Measurements from ENCODE around the gene CMTM8.

The CMTM8 gene

DNA sequence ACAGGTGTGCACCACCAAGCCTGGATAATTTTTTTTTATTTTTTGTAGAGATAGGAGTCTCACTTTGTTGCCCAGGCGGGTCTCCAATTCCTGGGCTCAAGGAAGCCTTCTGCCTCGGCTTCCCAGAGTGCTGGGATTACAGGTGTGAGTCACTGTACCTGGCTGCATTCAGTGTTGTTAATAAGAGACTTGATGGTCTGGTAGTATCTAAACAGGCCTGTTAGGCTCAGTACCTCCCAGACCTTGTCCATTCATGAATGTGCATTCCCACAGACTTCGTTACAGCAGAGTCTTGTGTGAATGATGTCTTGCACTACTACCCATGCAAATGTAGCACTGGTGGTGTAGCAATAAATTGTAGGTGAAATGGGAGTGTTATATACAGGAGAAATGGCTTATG, 17.7 kb downstream of the CMTM8 start:
- Histone ChIP-seq H3K27ac (no peak overlapping the region), H3K4me3 (no peak overlapping the region), H4K20me1 (no peaks in the 10 kb centered on the region), H3K27me3 (no peaks in the 10 kb centered on the region), H3K4me2 (no peak overlapping the region), H3K4me1 (no peaks in the 10 kb centered on the region), H3K9ac (no peak overlapping the region), H3K9me3 (replicated peaks in 1 of 11) (peaks cover 59 to 99% (median 95%) of the 10 kb centered on the region in 11 experiments), H3K36me3 (peaks cover 13 to 97% (median 61%) of the 10 kb centered on the region in 11 experiments; a peak in 20 of 22 replicates)
- TF ChIP-seq Cebpa-rat (IDR thresholded peaks at IDR 0.05): no peak

DNA sequence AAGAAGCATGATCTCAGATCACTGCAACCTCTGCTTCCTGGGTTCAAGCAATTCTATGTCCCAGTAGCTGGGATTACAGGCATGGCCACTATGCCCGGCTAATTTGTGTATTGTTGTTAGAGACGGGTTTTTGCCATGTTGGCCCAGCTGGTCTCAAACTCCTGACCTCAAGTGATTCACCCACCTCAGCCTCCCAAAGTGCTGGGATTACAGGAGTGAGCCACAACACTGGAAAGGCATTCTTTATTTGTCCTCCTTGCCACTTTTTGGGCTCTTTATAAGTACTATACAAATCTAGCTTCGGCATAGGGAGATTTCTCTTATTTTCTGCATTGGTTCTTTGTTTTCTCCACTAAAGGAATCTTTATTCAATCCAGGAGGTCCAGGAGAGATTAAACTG, 18.6 kb downstream of the CMTM8 start:
- Histone ChIP-seq H3K36me3 (peaks cover 13 to 97% (median 68%) of the 10 kb centered on the region in 11 experiments; a peak in 20 of 22 replicates), H4K20me1 (0 out of 22 replicates have a peak, but pooled peaks cover 0 to 2% (median 0%) of the 10 kb centered on the region in 11 experiments), H3K9me3 (replicated peaks in 1 of 11) (peaks cover 54 to 99% (median 94%) of the 10 kb centered on the region in 11 experiments), H3K9ac (no peak overlapping the region), H3K27ac (no peak overlapping the region), H3K4me3 (no peak overlapping the region), H3K4me1 (peaks cover 0 to 7% (median 0%) of the 10 kb centered on the region in 10 experiments; a peak in 3 of 20 replicates), H3K27me3 (no peaks in the 10 kb centered on the region), H3K4me2 (no peak overlapping the region)
- no peak for TF ChIP-seq Cebpa-rat (IDR thresholded peaks at IDR 0.05)

DNA sequence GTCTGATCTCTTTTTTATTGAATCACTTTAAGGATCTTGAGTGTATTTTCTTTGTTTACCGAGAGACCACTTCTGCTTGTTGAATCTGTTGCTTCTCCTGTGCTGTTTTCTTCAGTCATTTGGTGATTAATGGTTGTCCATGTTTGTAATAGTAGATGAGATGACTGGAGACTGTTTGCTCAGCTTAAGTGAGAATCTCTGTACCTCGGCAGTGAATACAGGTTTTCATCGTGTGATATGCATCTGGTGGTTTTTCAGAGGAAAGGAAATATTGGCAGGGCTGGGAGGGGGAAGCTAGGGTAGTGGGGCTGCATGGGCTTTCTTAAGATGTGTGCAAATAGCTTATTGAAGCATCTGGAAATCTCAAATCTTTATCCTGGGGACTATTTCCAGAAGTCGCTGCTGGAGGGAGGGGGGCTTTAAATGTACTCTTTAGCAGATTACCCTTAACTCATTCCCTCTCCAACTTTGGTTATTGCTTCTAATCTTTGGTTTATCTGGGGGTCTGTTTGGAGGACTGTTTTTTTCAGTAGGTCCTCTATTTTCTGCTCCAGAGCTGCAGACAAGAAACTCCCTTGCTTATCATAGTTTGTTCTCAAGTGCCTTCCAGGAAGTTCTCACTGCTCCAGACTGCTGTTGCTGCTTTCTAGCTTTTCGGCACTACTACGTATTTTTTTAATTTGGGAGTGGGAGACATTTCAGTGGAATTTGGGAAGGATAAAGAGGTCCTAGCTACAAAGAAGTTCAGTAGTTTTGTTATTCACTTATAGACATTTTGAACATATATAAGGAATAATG, 19.4 kb downstream of the CMTM8 start:
- Histone ChIP-seq H3K9me3 (replicated peaks in 1 of 11) (peaks cover 54 to 100% (median 95%) of the 10 kb centered on the region in 11 experiments), H3K27me3 (no peaks in the 10 kb centered on the region), H3K36me3 (peaks cover 13 to 98% (median 76%) of the 10 kb centered on the region in 11 experiments; a peak in 20 of 22 replicates), H4K20me1 (0 out of 22 replicates have a peak, but pooled peaks cover 0 to 6% (median 0%) of the 10 kb centered on the region in 11 experiments), H3K4me2 (no peak overlapping the region), H3K4me1 (peaks cover 0 to 8% (median 0%) of the 10 kb centered on the region in 10 experiments; a peak in 3 of 20 replicates), H3K4me3 (no peak overlapping the region), H3K27ac (no peak overlapping the region), H3K9ac (no peak overlapping the region)
- TF ChIP-seq Cebpa-rat (IDR thresholded peaks at IDR 0.05): no peak

DNA sequence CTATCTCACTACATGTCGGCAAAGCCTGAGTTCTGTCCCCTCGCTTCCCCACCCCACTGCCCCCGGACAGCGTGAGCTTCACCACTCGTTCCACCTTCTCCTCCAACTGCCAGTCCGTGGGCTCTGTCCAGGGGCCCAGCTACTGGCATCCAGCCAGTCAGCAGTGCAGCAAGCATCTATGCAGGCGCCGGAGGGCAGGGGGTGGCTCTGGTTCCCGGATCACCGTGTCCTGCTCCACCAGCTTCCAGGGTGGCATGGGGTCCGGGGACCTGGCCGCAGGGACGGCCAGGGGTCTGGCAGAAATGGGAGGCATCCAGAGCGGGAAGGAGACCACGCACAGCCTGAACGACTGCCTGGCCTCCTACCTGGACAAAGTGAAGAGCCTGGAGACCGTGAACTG, 20.4 kb downstream of the CMTM8 start:
- no peak for TF ChIP-seq Cebpa-rat (IDR thresholded peaks at IDR 0.05)
- H3K27ac ChIP-seq: no peak overlapping the region
- no peak overlapping the region for H3K4me3 ChIP-seq
- 0 out of 22 replicates have a peak, but pooled peaks cover 0 to 6% (median 0%) of the 10 kb centered on the region in 11 experiments for H4K20me1 ChIP-seq
- no peak overlapping the region for H3K9ac ChIP-seq
- H3K4me1 ChIP-seq: peaks cover 0 to 8% (median 0%) of the 10 kb centered on the region in 10 experiments; a peak in 3 of 20 replicates
- peaks cover 13 to 91% (median 69%) of the 10 kb centered on the region in 11 experiments; a peak in 20 of 22 replicates for H3K36me3 ChIP-seq
- H3K27me3 ChIP-seq: no peaks in the 10 kb centered on the region
- peaks cover 46 to 97% (median 86%) of the 10 kb centered on the region in 11 experiments for H3K9me3 ChIP-seq (replicated peaks in 1 of 11)
- no peak overlapping the region for H3K4me2 ChIP-seq

DNA sequence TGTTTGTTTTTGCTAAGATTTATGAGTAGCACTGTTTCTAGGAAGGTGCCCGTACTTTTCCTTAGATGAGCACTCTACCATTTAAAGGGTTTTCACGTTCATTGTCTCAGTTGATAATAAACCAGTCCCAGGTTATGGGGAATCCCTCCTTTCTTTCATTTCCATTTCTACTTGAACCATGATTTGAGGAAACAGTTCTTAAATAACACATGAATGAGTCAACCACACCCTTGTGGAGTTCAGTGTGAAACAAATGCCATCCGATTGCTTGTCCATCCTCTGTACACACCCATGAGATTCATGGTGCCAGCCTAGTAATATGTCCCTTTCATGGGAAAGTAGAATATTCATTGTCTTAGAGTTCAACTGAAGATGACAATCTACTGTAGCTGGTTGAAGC, 23.1 kb downstream of the CMTM8 start:
- Histone ChIP-seq H3K27me3 (no peaks in the 10 kb centered on the region), H3K9ac (no peak overlapping the region), H4K20me1 (0 out of 22 replicates have a peak, but pooled peaks cover 0 to 6% (median 0%) of the 10 kb centered on the region in 11 experiments), H3K4me3 (no peak overlapping the region), H3K36me3 (peaks cover 4 to 67% (median 45%) of the 10 kb centered on the region in 11 experiments; a peak in 19 of 22 replicates), H3K4me2 (0 out of 22 replicates have a peak overlapping the region, but pooled peaks of 1 of the 11 experiments have one; percentile 7), H3K9me3 (replicated peaks in 1 of 11) (peaks cover 19 to 73% (median 63%) of the 10 kb centered on the region in 11 experiments), H3K27ac (no peak overlapping the region), H3K4me1 (peaks cover 0 to 8% (median 0%) of the 10 kb centered on the region in 10 experiments; a peak in 3 of 20 replicates)
- TF ChIP-seq Cebpa-rat (IDR thresholded peaks at IDR 0.05): no peak

DNA sequence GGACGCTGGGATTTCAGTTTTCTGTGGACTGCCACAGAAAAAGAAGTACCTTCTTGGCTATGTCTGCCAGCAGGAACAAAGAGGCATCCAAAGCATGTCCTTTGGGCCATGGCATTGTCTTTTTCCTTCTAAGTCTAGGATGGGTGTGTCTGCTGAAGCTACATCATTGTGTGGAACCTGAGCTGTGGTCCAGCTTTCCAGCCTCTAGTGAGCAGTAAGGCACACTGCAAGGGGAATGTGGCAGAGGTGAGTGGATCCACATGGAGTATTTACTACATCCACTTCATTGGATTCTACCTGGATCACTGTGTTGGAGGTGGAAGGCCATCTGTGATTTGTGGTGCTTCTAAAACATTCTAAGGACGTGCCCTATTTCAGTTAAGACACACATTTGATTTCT, 23.7 kb downstream of the CMTM8 start:
- Histone ChIP-seq H3K27ac (no peak overlapping the region), H3K4me3 (no peak overlapping the region), H4K20me1 (0 out of 22 replicates have a peak, but pooled peaks cover 0 to 6% (median 0%) of the 10 kb centered on the region in 11 experiments), H3K9ac (no peak overlapping the region), H3K4me2 (no peak overlapping the region), H3K36me3 (peaks cover 0 to 60% (median 39%) of the 10 kb centered on the region in 11 experiments; a peak in 19 of 22 replicates), H3K27me3 (no peaks in the 10 kb centered on the region), H3K9me3 (replicated peaks in 1 of 11) (peaks cover 12 to 66% (median 56%) of the 10 kb centered on the region in 11 experiments), H3K4me1 (peaks cover 0 to 8% (median 0%) of the 10 kb centered on the region in 10 experiments; a peak in 3 of 20 replicates)
- no peak for TF ChIP-seq Cebpa-rat (IDR thresholded peaks at IDR 0.05)

DNA sequence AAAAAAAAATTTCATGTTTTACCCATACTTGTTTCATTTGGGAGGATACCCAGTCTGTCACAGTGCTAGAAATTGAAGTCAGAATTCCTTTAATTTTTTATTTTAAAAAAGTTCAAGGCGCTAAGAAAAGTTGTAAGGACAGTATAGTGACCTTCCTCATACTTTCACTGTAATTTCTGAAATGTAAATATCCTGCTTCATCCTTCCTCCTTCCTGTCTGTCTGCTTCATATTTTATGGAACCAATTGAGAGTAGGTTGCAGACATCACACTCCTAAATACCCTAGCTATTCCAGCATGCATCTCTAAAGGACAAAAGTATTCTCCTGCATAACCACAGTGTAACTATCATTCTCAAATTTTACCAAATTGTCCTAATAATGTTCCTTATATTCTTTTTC, 35.8 kb downstream of the CMTM8 start:
- peak overlapping the region in 7 of 10 experiments; percentile 10 to 72 (median 65); a peak in 11 of 20 replicates for H3K4me3 ChIP-seq
- H3K4me2 ChIP-seq: peak overlapping the region; percentile 84 to 95 (median 91); a peak in 21 of 22 replicates
- peak overlapping the region in 9 of 11 experiments; percentile 42 to 93 (median 90); a peak in 13 of 22 replicates for H3K27ac ChIP-seq
- peaks cover 45 to 69% (median 57%) of the 10 kb centered on the region in 10 experiments for H3K4me1 ChIP-seq
- TF ChIP-seq Cebpa-rat (IDR thresholded peaks at IDR 0.05): no peak
- peak overlapping the region in 5 of 11 experiments; percentile 4 to 85 (median 79); a peak in 5 of 22 replicates for H3K9ac ChIP-seq
- H3K9me3 ChIP-seq (replicated peaks in 1 of 11): peaks cover 0 to 6% (median 0%) of the 10 kb centered on the region in 11 experiments; a peak in 2 of 22 replicates
- no peaks in the 10 kb centered on the region for H3K27me3 ChIP-seq
- peaks cover 0 to 14% (median 6%) of the 10 kb centered on the region in 11 experiments; a peak in 8 of 22 replicates for H3K36me3 ChIP-seq
- peaks cover 0 to 7% (median 0%) of the 10 kb centered on the region in 11 experiments; a peak in 1 of 22 replicates for H4K20me1 ChIP-seq

DNA sequence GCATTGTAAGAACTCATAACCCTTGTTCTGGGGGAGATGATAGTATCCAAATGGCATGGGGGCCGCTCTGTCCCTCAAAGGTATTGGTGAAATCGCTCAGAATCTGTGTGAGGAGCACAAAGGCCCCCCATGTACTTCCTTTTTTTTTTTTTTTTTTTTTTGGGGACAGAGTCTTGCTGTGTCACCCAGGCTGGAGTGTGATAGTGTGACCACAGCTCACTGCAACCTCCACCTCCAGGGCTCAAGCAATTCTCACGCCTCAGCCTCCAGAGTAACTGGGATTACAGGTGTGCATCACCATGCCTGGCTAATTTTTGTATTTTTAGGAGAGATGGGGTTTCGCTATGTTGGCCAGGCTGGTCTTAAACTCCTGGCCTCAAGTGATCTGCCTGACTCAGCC, 37.0 kb downstream of the CMTM8 start:
- Histone ChIP-seq H3K9ac (peak overlapping the region; percentile 64 to 85 (median 79); a peak in 21 of 22 replicates), H3K9me3 (replicated peaks in 1 of 11) (peaks cover 0 to 10% (median 5%) of the 10 kb centered on the region in 11 experiments; a peak in 10 of 22 replicates), H3K4me2 (peak overlapping the region; percentile 84 to 95 (median 91)), H3K36me3 (peaks cover 0 to 6% (median 0%) of the 10 kb centered on the region in 11 experiments; a peak in 5 of 22 replicates), H3K27ac (peak overlapping the region; percentile 40 to 93 (median 90); a peak in 21 of 22 replicates), H3K27me3 (no peaks in the 10 kb centered on the region), H3K4me1 (peaks cover 47 to 77% (median 60%) of the 10 kb centered on the region in 10 experiments), H3K4me3 (peak overlapping the region; percentile 32 to 72 (median 60); a peak in 19 of 20 replicates), H4K20me1 (no peaks in the 10 kb centered on the region; a peak in 1 of 22 replicates)
- no peak for TF ChIP-seq Cebpa-rat (IDR thresholded peaks at IDR 0.05)
